Measurements from ENCODE around the gene LETM1.

Gene LETM1

GRCh38 chr4:1823545-1823932 is 32.4 kb downstream of the LETM1 start:
- no peak for DNase-seq

GRCh38 chr4:1822568-1823544 is 33.1 kb downstream of the LETM1 start:
- DNase-seq: no peak

GRCh38 chr4:1821679-1822567 is 34.0 kb downstream of the LETM1 start:
- no peak for DNase-seq

GRCh38 chr4:1819816-1820215 is 36.1 kb downstream of the LETM1 start:
- no peak for DNase-seq

- no peak for DNase-seq
Observed at GRCh38 chr4:1819284-1819683, 36.7 kb downstream of the LETM1 start.

GRCh38 chr4:1815997-1816860 is 39.7 kb downstream of the LETM1 start:
- DNase-seq: no peak

- no peak for DNase-seq
Observed at GRCh38 chr4:1815096-1815996, 40.6 kb downstream of the LETM1 start.

GRCh38 chr4:1814453-1814852 is 41.5 kb downstream of the LETM1 start:
- DNase-seq: no peak

- no peak for DNase-seq
Observed at GRCh38 chr4:1813915-1814314, 42.0 kb downstream of the LETM1 start.

GRCh38 chr4:1813231-1813630 is 42.7 kb downstream of the LETM1 start:
- no peak for DNase-seq

GRCh38 chr4:1812720-1813119 is 43.2 kb downstream of the LETM1 start:
- no peak for DNase-seq

GRCh38 chr4:1810765-1811164 is 45.2 kb downstream of the LETM1 start:
- no peak for DNase-seq

GRCh38 chr4:1809754-1810502 is 46.0 kb downstream of the LETM1 start:
- DNase-seq: peak; percentile 56

GRCh38 chr4:1808851-1809753 is 46.9 kb downstream of the LETM1 start:
- DNase-seq: no peak

GRCh38 chr4:1808396-1808795 is 47.6 kb downstream of the LETM1 start:
- no peak for DNase-seq

GRCh38 chr4:1807332-1807777 is 48.6 kb downstream of the LETM1 start:
- DNase-seq: no peak

GRCh38 chr4:1806596-1807331 is 49.2 kb downstream of the LETM1 start:
- no peak for DNase-seq

GRCh38 chr4:1806223-1806564 is 49.8 kb downstream of the LETM1 start:
- DNase-seq: no peak
